NCI-H524 treated with DMSO at 0.1 percent for 48 hours (cell line): ENCODE data around the gene CCDC117.

Source experiments
- DNase-seq: peaks from one replicate; lab custom pipeline; 2025; lab: John Stamatoyannopoulos, UW

The CCDC117 gene

GRCh38 chr22:28830441-28830840, 57.9 kb downstream of the CCDC117 start:
- no peak for DNase-seq

GRCh38 chr22:28831140-28832072, 58.9 kb downstream of the CCDC117 start:
- DNase-seq, result no peak

GRCh38 chr22:28832731-28833130, 60.2 kb downstream of the CCDC117 start:
- DNase-seq, result no peak

DNA sequence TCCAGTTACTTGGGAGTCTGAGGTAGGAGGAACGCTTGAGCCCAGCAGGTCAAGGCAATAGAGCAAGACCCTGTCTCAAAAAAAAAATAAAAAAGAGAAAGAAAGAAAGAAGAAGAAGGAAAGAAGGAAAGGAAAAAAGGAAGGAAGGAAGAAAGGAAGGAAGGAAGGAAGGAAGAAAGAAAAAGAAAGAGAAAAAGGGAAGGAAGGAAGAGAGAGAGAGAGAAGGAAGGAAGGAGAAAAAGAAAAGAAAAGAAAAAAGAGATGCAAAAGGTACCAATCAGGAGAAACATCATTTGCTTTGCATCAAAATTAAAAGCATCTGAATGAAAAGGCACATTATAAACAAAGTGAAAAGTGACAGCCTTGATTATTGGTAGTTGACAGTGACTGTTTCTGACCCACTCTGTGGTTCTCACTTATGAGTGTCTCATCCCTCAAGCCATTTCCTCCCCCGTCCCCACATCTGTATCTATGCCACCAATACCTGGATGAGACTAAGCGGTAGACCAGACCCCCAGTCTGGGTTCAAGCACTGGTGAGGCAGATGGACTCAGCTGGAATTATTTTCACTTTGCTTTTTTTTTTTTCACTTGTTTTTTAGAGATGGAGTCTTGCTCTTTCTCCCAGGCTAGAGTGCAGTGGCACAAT, 60.9 kb downstream of the CCDC117 start:
- no peak for DNase-seq

- DNase-seq, result no peak
Measured at GRCh38 chr22:28835630-28836189, 63.2 kb downstream of the CCDC117 start.

DNA sequence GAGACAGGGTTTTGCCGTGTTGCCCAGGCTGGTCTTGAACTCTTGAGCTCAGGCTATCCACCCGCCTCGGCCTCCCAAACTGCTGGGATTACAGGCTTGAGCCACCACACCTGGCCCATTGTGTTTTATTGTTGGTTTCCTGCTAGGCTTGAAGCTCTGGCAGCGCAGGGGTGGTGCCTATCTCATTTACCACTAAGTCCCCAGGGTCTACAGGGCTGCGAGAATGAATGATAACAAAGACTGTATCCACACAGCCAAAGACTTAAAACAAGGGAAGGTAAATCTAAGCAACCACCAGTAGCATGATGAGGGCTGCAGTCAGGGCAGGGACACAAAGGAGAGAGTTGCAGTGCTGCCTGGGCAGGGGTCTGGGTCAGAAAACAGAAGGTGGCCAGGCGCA, 65.1 kb downstream of the CCDC117 start:
- DNase-seq, result no peak
